ENCODE measurements around the gene DNMT3A. TPM values are rescaled to one million over a fixed set of nuclear protein-coding genes. Genes with fewer than 3 reads are reported as not detected.

The DNMT3A gene
- total RNA-seq, 2 donors from 2014 or later, result 17.7 to 24.3 TPM

- no peaks in the 10 kb centered on the region for H3K9me3 ChIP-seq
- peaks cover 20 to 34% of the 10 kb centered on the region in 2 donors for H3K4me1 ChIP-seq (ENCODE audit: control insufficient read depth in 1 of 2, low read depth in 2 of 2)
- no peak overlapping the region for H3K4me3 ChIP-seq
- no peak for TF ChIP-seq CTCF (IDR thresholded peaks at IDR 0.05)
- no peak for ATAC-seq (ENCODE audit: insufficient number of reproducible peaks, low FRiP score, low read depth)
- H3K36me3 ChIP-seq, result no peaks in the 10 kb centered on the region
- no peaks in the 10 kb centered on the region for H3K27me3 ChIP-seq (replicated peaks; ENCODE audit: insufficient read depth)
- no peak for DNase-seq (ENCODE audit: low spot score)
- no peak overlapping the region for H3K27ac ChIP-seq
Measured at GRCh38 chr2:25322312-25322711, 19.4 kb downstream of the DNMT3A start.

GRCh38 chr2:25320077-25320476 is 21.6 kb downstream of the DNMT3A start:
- no peak for TF ChIP-seq CTCF (IDR thresholded peaks at IDR 0.05)
- no peak overlapping the region for H3K4me3 ChIP-seq
- no peaks in the 10 kb centered on the region for H3K27me3 ChIP-seq (replicated peaks; ENCODE audit: insufficient read depth)
- H3K4me1 ChIP-seq (ENCODE audit: control insufficient read depth in 1 of 2, low read depth in 2 of 2), result peaks cover 20 to 31% of the 10 kb centered on the region in 2 donors
- H3K36me3 ChIP-seq, result no peaks in the 10 kb centered on the region
- no peak for DNase-seq (ENCODE audit: low spot score)
- no peak overlapping the region for H3K27ac ChIP-seq
- ATAC-seq (ENCODE audit: insufficient number of reproducible peaks, low FRiP score, low read depth), result no peak
- H3K9me3 ChIP-seq, result no peaks in the 10 kb centered on the region

GRCh38 chr2:25316101-25316500 is 25.6 kb downstream of the DNMT3A start:
- no peak for DNase-seq (ENCODE audit: low spot score)
- H3K27ac ChIP-seq, result no peak overlapping the region
- H3K36me3 ChIP-seq, result peaks cover 4% of the 10 kb centered on the region
- peaks cover 32 to 42% of the 10 kb centered on the region in 2 donors for H3K4me1 ChIP-seq (ENCODE audit: control insufficient read depth in 1 of 2, low read depth in 2 of 2)
- no peak overlapping the region for H3K4me3 ChIP-seq
- TF ChIP-seq CTCF (IDR thresholded peaks at IDR 0.05), result no peak
- H3K9me3 ChIP-seq, result no peaks in the 10 kb centered on the region
- no peaks in the 10 kb centered on the region for H3K27me3 ChIP-seq (replicated peaks; ENCODE audit: insufficient read depth)
- no peak for ATAC-seq (ENCODE audit: insufficient number of reproducible peaks, low FRiP score, low read depth)

- no peak for DNase-seq (ENCODE audit: low spot score)
- Histone ChIP-seq H3K27me3 (replicated peaks; ENCODE audit: insufficient read depth) (no peaks in the 10 kb centered on the region), H3K4me3 (peak overlapping the region; percentile 20), H3K4me1 (ENCODE audit: control insufficient read depth in 1 of 2, low read depth in 2 of 2) (peaks cover 36 to 49% of the 10 kb centered on the region in 2 donors), H3K9me3 (no peaks in the 10 kb centered on the region), H3K36me3 (peaks cover 4% of the 10 kb centered on the region), H3K27ac (peak overlapping the region in 1 of 2 donors; percentile 40)
- no peak for TF ChIP-seq CTCF (IDR thresholded peaks at IDR 0.05)
- no peak for ATAC-seq (ENCODE audit: insufficient number of reproducible peaks, low FRiP score, low read depth)
Measured at GRCh38 chr2:25315316-25315680, 26.4 kb downstream of the DNMT3A start.

GRCh38 chr2:25314514-25315315 is 27.0 kb downstream of the DNMT3A start:
- ATAC-seq (ENCODE audit: insufficient number of reproducible peaks, low FRiP score, low read depth) (no peak), DNase-seq (ENCODE audit: low spot score) (no peak)
- H3K27ac ChIP-seq, result peak overlapping the region; percentile 14 to 40
- no peak for TF ChIP-seq CTCF (IDR thresholded peaks at IDR 0.05)
- H3K9me3 ChIP-seq, result no peaks in the 10 kb centered on the region
- peaks cover 4% of the 10 kb centered on the region for H3K36me3 ChIP-seq
- H3K4me1 ChIP-seq (ENCODE audit: control insufficient read depth in 1 of 2, low read depth in 2 of 2), result peaks cover 36 to 54% of the 10 kb centered on the region in 2 donors
- H3K27me3 ChIP-seq (replicated peaks; ENCODE audit: insufficient read depth), result no peaks in the 10 kb centered on the region
- peak overlapping the region; percentile 20 for H3K4me3 ChIP-seq

All from thoracic aorta (tissue), 2 donors.